HG03175 (cell line): ENCODE results near the gene SCARF2.
"Not testable (repeated sequence)": the region's sequence is repeated elsewhere in the genome, so short reads cannot be mapped to it uniquely, and the experiment has no call there.

ENCODE experiments used
- ATAC-seq: cut with Tn5 transposase; IDR thresholded peaks from one replicate; pipeline ENCODE4 v1.9.1; 2021; ENCODE audit warnings: mild to moderate bottlenecking, moderate library complexity; ENCODE audit not compliant: unreplicated experiment

Gene SCARF2

DNA sequence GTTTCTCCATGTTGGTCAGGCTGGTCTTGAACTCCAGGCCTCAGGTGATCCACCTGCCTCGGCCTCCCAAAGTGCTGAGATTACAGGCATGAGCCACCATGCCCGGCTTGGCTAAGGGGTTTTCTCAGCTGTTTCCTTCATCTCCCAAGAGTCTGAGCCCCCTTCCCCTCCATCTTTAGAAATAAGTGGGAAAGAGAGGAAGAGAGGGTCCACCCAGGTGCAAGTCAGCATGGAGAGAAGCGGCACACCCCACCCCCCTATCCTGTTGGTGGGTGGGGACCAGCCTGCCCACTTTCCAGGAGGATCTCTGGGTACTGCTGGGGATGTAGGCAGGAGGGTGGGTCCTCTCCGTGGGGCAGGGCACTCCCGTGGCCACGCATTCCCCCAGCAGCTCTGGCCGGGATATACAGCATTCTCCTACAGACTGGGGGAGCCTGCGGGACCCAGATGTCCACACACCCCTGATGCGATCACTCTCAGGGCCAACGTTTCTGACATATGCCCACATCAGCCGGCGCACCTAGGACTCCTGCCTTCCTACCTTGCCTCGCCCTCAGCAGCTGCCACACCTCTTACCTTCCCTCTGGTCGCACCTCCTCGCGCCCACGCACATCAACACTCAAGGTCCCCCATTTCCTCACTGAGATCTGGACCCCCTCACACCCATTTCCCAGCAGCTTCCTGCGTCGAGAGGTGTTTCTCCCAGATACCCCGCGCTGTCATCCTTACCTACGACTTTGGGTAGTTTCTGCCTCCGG is 8.9 kb downstream of the SCARF2 start:
- ATAC-seq, result no peak

DNA sequence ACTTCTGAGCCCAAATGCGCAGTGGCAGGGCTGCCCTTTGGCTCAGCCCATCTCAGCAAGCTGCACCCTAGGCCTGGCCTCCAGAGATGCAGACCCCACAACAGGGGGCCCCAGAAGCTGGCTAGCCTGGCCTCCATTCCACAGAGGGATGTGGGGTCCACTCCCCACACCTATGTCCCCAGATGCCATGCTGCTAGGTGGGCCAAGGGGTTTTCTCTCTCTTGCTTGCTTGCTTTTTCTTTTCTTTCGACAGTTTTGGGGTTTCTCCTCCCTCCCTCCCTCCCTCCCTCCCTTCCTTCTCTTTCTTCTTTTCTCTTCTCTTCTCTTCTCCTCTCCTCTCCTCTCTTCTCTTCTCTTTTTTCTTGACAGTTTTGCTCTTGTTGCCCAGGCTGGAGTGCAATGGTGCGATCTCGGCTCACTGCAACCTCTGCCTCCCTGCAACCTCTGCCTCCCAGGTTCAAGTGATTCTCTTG is 9.6 kb downstream of the SCARF2 start:
- ATAC-seq, result no peak

DNA sequence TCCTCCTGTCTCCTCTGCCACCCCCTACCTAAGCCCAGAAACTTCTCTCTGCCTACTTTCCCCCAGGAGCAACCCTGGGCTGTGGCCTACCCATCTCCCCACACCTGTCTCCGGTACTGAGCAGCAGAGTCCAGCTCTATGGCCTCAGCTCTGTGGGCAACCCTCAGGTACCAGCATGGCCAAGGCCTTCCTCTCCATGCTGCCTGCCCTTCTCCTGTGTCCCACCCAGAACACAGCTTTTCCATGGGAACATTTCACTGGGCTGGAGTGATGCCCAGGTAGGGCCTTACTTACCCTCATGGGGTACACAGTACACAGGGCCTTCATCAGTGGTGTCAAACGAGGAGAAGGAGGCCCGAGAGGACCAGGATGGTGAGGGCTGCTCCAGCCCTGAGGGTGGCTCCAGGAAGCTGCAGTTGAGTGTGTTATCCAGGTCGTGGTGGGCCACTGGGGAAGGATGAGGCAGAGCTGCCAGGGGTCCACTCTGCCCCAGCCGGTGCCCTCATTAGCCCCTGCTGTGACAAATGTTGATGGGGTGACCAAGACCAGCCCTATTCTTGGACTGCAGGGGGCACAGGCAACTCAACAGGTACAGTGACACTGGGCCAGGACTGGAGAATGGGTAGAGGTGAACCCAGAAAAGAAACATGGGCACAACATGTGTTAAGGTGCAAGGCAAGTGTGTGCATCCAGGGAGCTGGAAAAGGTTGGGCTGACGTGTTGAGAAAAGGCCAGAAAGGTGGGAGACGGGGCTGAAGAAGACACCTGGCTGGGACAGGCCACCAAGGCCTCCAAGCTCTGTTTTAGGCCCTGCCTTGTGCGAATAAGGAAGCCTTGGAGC is 10.3 kb downstream of the SCARF2 start:
- no peak for ATAC-seq

DNA sequence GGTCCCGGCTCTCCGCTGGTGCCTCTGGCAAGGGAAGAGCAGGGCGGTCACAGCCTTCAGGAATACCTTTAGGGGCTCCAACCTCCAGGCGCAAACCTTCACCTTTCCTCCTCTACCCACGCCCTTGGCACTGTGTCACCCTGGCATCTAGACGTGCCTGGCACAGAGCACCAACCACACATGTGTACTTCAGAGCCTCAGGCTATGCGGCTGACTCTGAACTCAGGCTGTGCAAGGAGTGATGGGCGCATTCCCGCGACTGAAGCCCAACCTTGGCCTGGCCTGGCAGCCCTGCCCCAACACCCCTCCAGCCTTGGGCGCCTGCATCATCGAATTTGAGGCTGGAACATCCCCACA is 11.4 kb downstream of the SCARF2 start:
- ATAC-seq, result no peak

DNA sequence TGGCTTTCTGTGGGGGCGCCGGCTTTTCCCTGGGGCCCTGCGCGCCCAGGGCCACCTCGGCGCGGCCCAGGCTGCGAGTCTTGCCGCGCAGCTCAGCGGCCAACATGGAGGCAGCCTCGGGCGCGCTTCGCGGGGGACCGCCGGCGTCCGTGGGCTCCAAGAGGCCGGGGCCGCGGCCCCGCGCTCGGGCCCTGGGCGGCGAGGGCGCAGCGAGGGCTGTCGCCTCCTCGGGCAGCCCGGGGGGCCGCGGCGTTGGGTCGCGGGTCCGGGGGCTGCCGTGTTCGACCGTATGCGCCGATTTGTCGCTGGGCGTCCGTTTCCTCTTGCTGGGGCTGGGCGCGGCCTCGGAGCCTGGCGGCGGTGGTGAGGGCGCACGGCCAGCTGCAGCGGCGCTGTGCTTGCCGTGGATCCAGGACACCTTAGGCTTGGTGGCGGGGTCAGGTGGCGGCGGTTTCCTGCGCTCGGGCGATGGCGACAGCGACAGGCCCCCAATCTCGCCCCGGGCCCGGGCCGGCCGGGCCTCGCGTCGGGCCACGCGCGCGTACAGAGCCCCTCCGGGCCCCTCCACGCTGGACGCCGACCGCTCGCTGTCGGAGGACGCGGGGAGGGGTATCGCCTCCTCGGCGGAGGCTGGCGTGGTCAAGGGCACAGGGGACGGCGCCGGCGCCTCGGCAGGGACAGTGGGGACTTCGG is 11.9 kb downstream of the SCARF2 start:
- no peak for ATAC-seq

DNA sequence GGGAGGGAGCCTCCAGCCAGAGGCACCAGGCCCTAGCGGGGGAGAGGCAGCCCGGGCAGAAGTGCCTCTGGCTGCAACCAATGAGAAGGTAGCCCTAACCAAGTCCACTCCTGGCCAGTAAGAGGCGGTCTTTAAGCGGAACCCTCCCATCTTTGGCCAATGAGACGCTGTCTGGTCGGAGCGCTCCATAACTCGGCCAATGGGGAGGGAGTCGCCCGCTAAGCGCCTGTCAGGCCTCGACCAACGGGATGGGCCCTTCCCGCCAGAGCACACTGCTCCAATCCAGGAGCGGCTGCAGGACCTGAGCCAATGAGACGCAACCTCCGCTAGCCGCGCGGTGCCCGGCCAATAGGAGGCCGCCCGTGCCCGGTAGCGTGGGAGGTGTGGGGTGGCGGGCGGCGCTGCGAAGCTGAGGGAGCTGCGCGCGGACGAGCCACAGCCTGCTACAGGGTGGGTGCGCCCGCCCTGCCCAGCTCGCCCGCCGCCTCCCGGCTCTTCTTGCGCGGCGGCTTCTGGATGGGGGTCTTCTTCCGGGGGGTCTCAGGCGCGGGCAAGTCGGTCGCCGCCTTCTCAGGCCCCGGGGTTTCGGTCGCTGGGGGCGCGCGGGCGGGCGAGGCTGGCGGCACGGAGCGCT is 12.6 kb downstream of the SCARF2 start:
- ATAC-seq, result no peak

DNA sequence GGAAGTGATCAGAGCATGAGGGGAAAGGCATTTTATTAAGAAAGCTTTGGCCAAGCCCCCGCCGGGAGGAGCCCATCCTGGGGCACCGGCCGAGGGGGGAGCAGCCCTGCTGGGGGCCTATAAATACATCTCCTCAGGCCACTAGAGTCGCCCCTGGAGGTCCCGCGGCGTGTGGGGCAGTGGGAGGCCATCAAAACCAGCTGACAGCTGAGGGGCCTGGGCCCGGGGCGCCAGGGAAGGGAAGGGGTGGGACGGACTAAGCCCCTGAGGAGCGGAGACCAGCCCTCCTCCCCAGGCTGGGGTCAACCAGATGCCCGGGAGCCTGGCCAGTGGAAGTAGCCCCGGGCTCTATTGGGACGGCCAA is 13.1 kb downstream of the SCARF2 start:
- ATAC-seq, result no peak

DNA sequence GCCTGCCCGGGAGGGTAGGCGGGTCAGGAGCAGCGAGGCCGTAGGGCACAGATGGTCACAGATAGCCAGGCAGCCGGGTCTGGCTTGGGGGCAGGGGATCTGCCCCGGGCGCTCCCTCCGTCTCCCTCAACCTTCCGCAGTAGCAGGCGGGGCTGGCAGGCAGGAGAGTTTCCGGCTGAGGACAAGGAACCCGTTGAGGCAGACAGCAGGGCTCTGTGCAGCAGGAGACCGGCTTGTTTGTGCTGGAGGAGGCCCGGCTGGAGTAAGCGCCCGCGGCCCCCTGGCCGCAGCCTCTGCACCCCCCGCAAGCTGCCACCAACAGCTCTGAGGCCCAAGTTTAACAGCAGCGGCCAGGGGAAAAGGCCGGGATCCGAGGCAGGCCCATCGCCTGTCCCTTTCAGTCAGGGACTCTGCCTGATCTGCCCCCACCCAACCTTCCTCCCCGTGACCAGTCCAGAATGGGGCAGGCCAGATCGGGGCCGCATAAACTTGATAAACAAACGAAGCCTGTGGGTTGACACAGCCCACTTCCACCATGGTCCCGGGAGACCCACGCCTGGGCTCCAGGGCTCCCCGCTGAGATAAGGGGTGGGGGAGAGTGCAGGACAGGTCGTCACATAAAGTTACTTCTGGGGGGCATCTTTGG is 13.6 kb downstream of the SCARF2 start:
- no peak for ATAC-seq

DNA sequence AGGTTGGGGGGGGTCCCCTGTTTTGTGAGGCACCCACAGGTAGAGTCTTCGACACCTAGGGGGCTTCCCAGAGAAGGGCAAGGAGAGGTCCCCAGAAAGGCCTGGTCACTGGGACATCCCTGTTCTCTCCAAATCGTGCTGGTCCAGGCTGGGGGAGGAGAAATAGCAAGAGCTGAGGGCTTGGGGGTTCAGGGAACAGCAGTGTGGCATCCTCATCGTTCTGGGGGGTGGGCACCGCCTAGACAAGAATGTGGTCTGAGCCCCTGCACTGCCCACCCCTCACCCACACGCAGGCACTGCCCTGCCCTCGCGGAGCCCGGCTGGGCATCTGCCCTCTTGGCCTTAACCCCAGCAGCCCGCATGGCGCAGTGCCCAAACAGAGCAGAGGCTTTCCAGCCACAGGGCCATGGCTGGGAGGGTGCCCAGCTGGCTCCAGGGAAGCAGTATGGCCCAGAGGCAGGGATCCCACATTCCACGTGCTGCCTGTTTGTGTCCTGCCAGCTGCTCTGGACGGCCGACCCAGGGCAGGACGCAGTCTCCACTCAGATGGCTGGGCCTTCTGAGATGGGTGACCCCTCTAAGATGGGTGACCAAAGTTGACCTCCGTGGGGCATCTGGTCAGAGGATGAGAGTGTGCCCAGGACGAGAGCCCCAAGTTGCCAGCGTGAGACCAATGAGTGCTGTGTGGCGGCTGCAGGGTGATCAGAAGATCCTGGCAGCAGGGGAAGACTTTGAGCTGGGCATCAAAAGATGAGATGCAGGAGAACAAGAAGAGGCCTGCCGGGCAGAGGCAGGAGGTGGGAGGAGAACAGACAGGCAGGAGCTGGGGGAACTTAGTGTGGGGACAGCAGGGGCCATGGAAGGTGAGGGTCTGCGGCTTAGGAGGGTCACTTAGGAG is 14.4 kb downstream of the SCARF2 start:
- no peak for ATAC-seq

DNA sequence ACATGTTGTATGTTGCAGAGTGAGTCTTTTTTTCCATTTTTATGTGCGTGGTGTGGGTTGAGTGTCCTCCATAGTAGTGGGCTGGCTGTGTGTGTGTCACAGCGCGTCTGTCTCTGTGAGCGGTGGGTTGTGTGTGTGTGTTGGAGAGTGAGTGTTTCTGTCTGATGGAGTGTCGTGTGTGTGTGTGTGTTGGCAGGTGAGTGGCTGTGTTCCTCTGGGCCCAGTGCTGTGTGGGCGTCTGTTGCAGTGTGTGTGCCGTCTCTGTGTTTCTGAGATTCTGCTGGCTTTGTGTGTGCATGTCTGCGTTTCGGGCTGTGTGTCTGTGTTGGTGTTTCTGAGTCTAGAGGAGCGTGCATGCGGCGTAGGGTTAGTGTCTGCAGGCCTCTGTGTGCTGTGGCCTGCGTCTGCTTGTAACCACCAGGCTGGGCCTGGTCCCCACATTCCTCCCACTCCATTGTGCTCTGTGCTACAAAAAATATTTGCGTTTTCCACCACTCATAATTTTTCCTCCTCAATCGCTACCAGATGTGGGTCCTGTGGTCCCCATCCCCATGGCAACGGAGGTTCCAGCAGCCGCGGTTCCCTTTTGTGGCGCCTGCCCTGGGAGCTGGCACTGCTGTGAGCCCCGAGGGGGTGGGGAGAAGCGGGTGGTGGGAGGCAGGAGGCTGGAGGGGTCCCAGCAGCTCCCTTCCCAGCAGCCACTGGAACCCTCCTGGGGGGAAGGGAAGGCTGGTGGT is 15.2 kb downstream of the SCARF2 start:
- no peak for ATAC-seq

DNA sequence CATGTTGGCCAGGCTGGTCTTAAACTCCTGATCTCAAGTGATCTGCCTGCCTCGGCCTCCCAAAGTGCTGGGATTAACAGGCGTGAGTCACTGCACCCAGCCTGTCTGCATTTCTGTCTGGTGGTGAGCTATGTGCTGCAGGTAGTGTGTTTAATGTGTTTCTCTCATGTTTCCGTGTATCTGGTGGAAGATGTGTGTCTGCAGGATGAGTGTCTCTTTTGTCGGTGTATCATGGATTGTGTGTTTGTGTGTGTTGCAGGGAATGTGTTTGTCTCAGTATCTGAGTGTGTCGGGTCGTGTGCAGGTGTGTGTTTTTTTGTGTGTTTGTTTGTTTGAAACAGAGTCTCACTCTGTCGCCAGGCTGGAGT is 16.1 kb downstream of the SCARF2 start:
- ATAC-seq, result no peak

DNA sequence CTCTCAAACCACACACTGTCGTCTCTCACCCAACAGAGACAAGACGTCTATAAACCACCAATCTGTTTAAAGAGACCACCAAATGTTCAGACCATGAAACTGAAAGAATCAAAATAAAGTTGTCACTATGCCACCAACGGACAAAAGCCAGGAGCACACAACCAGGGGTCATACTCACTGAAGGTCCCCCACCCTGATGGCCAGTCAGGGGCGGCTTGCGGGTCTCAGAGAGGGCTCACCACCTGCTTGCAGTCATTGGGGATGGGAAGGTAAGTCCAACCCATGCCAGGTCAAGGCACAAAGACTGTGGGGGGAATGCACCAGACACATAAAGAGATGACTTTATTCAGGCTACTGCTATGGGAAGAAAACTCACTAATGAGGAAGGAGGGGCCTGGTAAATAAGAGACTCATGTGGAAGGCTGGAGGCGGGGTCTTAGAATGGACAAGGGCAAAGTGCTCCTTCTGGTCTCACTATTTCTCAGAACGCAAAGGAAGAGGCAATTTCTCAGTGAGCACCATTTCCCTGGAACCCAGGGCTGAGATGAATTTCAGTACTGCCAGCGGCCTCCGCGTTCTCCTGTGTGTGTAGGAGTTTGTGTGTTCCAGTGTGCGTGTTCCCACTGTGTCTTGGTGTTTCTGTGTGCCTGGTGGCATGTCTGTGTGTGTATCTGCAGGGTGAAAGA is 17.3 kb downstream of the SCARF2 start:
- ATAC-seq, result no peak

DNA sequence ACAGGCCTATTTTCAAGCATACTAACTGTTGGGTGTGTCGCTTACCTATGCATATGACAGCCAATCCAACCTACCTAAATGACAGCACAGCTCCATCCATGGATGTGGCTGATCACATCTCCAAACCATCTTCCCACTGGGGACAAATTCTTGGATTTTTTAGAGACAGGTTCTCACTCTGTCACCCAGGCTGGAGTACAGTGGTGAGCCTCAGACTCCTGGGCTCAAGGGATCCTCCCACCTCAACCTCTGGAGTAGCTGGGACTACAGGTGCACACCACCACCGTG is 18.0 kb downstream of the SCARF2 start:
- no peak for ATAC-seq

DNA sequence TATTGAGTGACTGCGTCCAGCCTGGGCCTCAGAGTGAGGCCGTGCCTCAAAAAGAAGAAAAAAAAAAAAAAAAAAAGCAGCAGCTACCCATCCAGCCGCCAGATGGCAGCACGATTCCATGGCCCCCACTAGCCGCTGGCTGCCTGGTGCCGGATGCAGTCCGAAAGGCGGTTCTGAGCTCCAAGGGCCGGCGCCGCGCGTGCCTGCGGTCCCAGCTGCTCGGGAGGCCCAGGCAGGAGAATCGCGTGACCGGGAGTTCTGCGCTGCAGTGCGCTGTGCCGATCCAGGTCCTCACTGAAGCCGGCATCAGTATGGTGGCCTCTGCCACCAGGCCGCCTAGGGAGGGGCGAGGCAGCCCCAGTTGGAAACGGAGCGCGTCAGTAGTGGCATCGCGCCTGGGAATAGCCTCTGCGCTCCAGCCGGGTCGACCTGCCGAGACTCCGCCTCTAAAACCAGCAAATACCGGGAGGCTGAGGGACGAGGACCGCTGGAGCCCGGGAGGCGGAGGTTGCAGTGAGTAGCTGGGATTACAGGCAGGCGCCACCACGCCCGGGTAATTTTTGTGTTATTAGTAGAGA is 19.3 kb downstream of the SCARF2 start:
- no peak for ATAC-seq

DNA sequence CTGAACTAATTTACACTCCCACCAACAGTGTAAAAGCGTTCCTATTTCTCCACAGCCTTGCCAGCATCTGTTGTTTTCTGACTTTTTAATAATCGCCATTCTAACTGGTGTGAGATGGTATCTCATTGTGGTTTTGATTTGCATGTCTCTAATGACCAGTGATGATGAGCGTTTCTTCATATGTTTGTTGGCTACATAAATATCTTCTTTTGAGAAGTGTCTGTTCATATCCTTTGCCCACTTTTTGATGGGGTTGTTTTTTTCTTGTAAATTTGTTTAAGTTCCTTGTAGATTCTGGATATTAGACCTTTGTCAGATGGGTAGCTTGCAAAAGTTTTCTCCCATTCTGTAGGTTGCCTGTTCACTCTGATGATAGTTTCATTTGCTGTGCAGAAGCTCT is 21.9 kb downstream of the SCARF2 start:
- ATAC-seq, result not testable (repeated sequence)

DNA sequence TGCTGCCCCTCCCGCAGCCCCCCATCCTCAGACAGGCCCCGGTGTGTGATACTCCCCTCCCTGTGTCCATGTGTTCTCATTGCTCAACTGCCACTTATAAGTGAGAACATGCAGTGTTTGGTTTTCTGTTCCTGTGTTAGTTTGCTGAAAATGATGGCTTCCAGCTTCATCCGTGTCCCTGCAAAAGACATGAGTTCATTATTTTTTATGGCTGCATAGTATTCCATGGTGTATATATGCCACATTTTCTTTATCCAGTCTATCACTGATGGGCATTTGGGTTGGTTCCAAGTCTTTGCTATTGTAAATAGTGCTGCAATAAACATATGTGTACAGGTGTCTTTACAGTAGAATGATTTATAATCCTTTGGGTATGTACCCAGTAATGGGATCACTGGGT is 22.4 kb downstream of the SCARF2 start:
- not testable (repeated sequence) for ATAC-seq

DNA sequence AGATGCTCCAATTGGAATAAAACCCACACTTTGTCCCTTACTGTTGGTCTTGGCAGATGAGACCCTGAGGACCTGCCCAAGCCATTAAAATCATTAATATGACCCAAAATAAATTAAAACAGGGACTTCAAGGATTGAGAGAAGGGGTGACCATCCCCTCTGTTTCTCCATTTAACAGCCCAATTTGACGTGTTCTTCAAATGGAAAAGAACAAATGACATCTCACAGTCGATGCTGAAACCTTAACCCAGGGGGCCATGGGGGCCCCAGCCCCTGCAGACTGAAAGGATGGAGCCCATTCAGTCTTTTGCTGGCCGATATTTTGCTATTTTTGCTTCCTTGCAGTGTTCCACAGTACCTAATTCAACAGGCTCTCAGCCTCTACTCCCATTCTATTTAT is 23.2 kb downstream of the SCARF2 start:
- ATAC-seq, result no peak

DNA sequence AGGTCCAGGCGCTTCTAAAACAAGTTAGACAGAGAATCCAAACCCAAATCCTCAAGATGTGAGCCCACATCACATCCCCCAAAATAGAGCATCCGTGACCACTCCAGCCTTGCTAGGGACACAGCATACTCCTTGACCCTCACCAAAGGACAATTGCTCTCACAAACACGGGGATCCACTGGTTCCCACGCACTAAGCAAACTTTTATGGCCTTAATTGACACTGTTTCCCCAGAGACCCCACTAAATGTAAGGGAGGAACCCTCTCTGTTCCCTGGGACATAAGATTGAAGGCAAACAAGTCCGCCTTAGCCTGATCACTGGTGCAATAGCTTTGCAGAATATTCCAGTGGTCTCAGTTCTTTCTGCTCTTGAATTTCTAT is 23.6 kb downstream of the SCARF2 start:
- ATAC-seq, result no peak
